Measurements from ENCODE around the gene CEP350.

The CEP350 gene

GRCh38 chr1:180160357-180160756 lies 205.7 kb downstream of the CEP350 start:
- no peak for DNase-seq

- DNase-seq: no peak
Measured at GRCh38 chr1:180163041-180163440, 208.4 kb downstream of the CEP350 start.
